Skeletal muscle satellite cell (primary cell): Measurements from ENCODE around the gene KRTAP5-3.
"Not testable (repeated sequence)": the region's sequence is repeated elsewhere in the genome, so short reads cannot be mapped to it uniquely, and the experiment has no call there.

ENCODE experiments used
- H3K27me3 ChIP-seq: 2 replicates; pipeline ENCODE4 v1.7.0; 2013; ENCODE audit warnings: low read length; ENCODE audit not compliant: control insufficient read depth, insufficient read depth
- H3K36me3 ChIP-seq: 2 replicates; pipeline ENCODE4 v1.7.0; 2013; ENCODE audit warnings: mild to moderate bottlenecking, control low read depth, low read length; ENCODE audit not compliant: insufficient read depth
- H3K4me1 ChIP-seq: 2 replicates; pipeline ENCODE4 v1.7.0; 2013; ENCODE audit warnings: low read length; ENCODE audit not compliant: control insufficient read depth, insufficient read depth
- H3K4me2 ChIP-seq: 2 replicates; pipeline ENCODE4 v1.7.0; 2013; ENCODE audit warnings: mild to moderate bottlenecking, low read length
- H3K4me3 ChIP-seq: 2 replicates; pipeline ENCODE4 v1.7.0; 2013; ENCODE audit warnings: low read length
- H3K9ac ChIP-seq: 2 replicates; pipeline ENCODE4 v1.7.0; 2013; ENCODE audit warnings: mild to moderate bottlenecking, low read depth, low read length, moderate library complexity
- H3K9me3 ChIP-seq: replicated peaks from 2 replicates; pipeline ENCODE4 v1.7.0; 2013; ENCODE audit warnings: mild to moderate bottlenecking, control low read depth, low read length

KRTAP5-3 gene

DNA sequence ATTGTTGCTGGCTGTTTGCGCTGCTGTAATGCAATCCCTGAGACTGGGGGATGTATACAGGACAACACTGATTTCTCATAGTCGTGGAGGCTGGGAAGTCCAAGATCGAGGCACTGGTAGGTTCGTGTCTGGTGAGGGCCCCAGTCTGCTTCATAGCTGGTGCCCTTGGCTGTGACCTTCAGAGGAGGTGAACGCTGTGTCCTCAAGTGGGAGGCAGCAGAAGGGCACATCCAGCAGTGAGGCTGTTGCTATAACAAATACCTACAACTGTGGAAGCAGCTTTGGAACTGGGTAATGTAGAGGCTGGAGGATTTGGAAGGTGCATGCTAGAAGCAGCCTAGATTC, 42.6 kb upstream of the KRTAP5-3 start:
- Histone ChIP-seq H3K36me3 (no peaks in the 10 kb centered on the region), H3K4me3 (no peak overlapping the region), H3K9me3 (no peaks in the 10 kb centered on the region), H3K4me2 (no peak overlapping the region), H3K4me1 (no peaks in the 10 kb centered on the region), H3K9ac (no peak overlapping the region), H3K27me3 (peaks cover 30% of the 10 kb centered on the region)

DNA sequence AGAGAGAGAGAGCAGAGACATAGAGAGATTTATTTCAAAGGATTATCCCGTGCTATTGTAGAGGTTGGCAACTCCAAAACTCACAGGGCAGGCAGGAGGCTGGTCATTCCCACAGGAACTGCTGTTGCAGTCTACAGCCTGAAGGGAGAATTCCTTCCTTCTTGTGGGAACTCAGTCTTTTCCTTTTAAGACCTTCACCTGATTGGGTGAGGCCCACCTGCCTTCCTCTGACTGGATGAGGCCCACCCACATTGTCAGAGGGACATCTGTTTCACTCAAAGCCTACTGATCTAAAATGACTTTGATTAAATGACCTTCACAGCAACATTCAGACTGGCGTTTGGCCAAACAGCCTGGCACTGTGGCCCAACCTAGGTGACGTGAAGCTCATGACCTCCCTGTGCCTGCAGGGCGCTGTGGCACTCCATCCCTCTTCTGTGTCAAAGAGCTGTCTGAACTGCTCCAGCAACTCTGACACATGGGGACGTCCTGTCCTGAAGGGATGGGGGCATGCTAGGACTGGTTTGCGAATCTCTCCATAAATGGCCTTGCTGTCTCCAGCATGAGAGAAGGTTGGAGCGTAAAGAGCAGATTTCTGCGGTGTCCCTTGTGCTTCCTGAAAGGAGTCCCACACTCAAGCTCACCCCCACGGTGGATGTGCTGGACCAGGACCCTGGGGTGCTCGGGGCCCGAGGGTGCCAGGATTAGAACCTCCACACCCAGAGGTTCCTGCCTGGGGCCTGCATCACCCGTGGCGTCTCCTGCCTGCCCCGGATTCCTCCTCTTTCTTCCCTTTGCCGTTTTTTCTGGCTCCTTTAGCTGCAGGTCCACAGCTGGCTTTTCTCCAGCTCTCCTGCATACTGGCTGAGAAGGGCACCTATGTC, 42.0 kb upstream of the KRTAP5-3 start:
- Histone ChIP-seq H3K4me3 (no peak overlapping the region), H3K4me2 (no peak overlapping the region), H3K9ac (no peak overlapping the region), H3K36me3 (no peaks in the 10 kb centered on the region), H3K27me3 (peaks cover 28% of the 10 kb centered on the region), H3K9me3 (no peaks in the 10 kb centered on the region), H3K4me1 (no peaks in the 10 kb centered on the region)

DNA sequence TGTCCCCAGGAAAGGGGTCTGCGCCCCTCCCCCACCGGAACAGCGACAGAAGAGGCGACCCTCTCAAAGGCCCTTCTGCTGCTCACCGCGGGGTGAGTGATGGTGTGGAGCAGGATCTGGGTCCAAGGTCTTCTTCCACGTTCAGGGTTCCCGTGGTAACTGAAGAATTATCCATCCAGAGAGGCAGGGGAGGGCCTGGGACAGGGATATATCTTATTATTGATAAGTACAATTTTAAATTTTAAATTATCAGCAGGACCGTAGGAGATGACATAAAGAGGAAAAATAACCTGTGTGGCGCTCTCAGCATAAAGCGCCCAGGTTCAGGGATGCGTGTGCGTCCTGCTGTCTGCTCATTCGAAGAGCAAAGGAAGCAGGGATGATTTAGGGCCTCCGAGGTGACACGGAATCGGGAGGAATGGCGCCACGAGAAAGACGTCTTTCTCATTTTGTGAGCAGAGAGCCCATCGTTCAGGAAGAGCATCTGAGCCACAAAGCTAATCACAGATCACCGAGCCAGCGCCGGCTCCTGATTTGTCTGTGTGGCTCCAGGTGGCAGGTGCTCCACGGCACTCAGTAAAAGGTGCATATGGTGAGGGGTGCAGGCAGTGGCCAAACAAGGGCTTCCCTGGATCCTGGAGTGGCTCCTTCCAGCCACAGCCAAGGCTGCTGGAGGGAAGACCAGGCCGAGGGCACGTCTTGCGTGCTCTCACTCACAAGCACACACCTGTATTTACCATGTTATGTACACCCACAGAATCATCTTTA, 40.6 kb upstream of the KRTAP5-3 start:
- H3K9ac ChIP-seq, result no peak overlapping the region
- H3K27me3 ChIP-seq, result peaks cover 21% of the 10 kb centered on the region
- H3K4me1 ChIP-seq, result no peaks in the 10 kb centered on the region
- no peaks in the 10 kb centered on the region for H3K36me3 ChIP-seq
- H3K9me3 ChIP-seq, result no peaks in the 10 kb centered on the region
- H3K4me3 ChIP-seq, result no peak overlapping the region
- H3K4me2 ChIP-seq, result no peak overlapping the region

DNA sequence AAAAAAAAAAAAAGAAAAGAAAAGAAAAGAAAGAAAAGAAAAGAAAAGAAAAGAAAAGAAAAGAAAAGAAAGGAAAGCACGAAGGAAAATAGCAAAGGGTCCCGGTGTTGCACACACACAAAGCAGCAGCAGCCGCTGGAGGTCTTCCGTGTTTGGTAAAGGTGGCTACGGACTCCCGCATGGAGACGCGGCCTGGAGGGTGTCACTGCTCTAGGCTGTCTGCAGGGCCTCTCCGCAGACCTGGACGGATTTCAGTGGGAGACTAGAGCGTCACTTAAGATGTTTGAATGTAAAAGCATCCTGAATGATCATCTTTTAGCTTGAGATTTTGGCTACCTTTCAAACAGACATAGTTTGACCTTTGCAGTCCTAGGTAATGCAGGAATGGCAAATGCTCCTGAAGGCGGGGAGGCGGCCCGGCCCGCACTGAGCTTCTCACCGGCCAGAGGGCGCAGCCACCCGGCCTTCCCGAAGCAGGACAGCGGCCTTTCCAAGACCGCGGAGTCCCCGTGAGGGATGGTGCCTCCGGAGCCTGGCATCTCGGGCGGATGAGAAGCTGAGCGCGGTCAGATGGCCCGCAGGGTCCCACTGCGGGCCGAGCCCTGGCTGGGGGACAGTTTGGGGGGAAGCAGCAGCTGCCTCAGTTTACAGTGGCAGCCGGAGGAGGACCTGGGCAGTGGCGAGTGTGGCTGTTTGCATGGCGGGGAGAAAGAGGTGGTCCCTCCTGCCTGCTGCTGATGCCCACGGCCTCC, 39.8 kb upstream of the KRTAP5-3 start:
- no peaks in the 10 kb centered on the region for H3K4me1 ChIP-seq
- no peak overlapping the region for H3K4me3 ChIP-seq
- peaks cover 16% of the 10 kb centered on the region for H3K27me3 ChIP-seq
- H3K4me2 ChIP-seq, result no peak overlapping the region
- no peaks in the 10 kb centered on the region for H3K36me3 ChIP-seq
- no peaks in the 10 kb centered on the region for H3K9me3 ChIP-seq
- no peak overlapping the region for H3K9ac ChIP-seq

- H3K36me3 ChIP-seq, H3K4me1 ChIP-seq, H3K4me2 ChIP-seq, H3K9ac ChIP-seq, H3K9me3 ChIP-seq, H3K4me3 ChIP-seq: not testable (repeated sequence)
- peaks cover 16% of the 10 kb centered on the region for H3K27me3 ChIP-seq
These were observed 38.3 kb upstream of the KRTAP5-3 start for GRCh38 chr11:1646540-1646939.

DNA sequence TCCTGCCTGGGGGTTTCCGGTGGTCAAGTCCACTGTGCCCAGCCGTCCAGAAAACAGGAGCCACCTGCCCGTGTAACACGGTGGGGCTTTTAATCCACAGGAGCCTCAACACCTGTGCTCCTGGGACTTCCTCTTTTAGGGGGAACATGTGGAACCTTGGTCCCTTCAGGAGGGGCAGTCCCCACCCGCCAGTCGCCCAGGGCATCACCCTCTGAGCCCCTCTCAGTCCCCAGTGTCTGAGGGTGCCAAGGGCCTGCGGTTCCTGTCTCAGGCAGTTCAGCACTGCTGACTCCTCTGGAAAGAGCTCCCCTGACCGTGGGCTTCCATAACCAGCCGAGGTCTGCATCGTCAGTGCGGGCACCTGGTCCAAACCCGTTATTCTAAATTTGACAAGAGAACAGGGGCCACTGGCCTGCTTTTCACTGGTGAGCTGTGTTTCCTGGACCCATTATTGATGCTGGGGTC, 37.1 kb upstream of the KRTAP5-3 start:
- H3K4me3 ChIP-seq, result no peak overlapping the region
- H3K4me1 ChIP-seq, result no peaks in the 10 kb centered on the region
- H3K4me2 ChIP-seq, result no peak overlapping the region
- no peaks in the 10 kb centered on the region for H3K9me3 ChIP-seq
- H3K27me3 ChIP-seq, result peaks cover 15% of the 10 kb centered on the region
- H3K36me3 ChIP-seq, result no peaks in the 10 kb centered on the region
- no peak overlapping the region for H3K9ac ChIP-seq

DNA sequence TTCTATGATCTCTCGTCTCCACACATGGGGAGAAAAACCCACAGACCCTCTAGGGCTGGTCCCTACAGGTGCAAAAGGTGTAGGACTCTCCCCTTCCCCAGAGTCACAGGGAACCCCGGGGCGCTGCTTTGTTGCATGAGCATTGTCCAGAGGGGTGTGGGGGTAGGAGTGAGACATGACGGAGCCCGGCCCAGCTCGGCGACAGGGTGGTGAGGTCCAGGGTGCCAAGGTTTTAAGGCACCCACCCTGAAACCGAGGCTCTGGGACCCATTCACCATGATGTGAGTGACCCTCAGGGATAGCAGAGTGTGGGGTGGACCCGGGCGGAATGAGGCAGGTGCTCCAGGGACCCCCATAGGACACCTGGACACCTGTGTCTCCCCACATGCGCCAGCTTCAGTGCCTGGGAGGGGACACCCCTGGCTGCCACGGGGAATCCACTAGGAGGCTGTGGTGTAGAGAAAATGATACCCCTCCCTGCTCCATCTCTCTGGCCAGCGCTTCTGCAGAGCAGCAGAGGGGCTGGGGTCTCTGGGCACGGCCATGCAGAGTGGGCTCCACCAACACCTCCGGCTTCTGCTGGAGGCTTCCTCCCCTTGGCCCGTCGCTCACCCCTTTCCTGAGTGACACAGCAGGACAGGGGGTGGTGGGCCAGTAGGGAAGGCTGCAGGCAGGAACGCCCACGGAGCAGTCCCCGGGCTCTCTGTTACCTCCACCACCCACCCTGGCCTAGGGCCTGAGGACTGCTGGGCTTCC, 36.5 kb upstream of the KRTAP5-3 start:
- H3K36me3 ChIP-seq, result no peaks in the 10 kb centered on the region
- H3K4me1 ChIP-seq, result no peaks in the 10 kb centered on the region
- H3K27me3 ChIP-seq, result peaks cover 20% of the 10 kb centered on the region
- no peak overlapping the region for H3K9ac ChIP-seq
- no peak overlapping the region for H3K4me2 ChIP-seq
- H3K4me3 ChIP-seq, result no peak overlapping the region
- H3K9me3 ChIP-seq, result no peaks in the 10 kb centered on the region

GRCh38 chr11:1643146-1643690, 35.0 kb upstream of the KRTAP5-3 start:
- Histone ChIP-seq H3K4me2 (no peak overlapping the region), H3K9ac (no peak overlapping the region), H3K27me3 (peaks cover 36% of the 10 kb centered on the region), H3K36me3 (no peaks in the 10 kb centered on the region), H3K9me3 (no peaks in the 10 kb centered on the region), H3K4me1 (no peaks in the 10 kb centered on the region), H3K4me3 (no peak overlapping the region)

GRCh38 chr11:1642288-1643145, 34.3 kb upstream of the KRTAP5-3 start:
- Histone ChIP-seq H3K9ac (no peak overlapping the region), H3K4me2 (no peak overlapping the region), H3K27me3 (peaks cover 39% of the 10 kb centered on the region), H3K4me1 (no peaks in the 10 kb centered on the region), H3K4me3 (no peak overlapping the region), H3K9me3 (no peaks in the 10 kb centered on the region), H3K36me3 (no peaks in the 10 kb centered on the region)

- H3K4me3 ChIP-seq, result no peak overlapping the region
- peaks cover 41% of the 10 kb centered on the region for H3K27me3 ChIP-seq
- no peak overlapping the region for H3K9ac ChIP-seq
- H3K36me3 ChIP-seq, result no peaks in the 10 kb centered on the region
- no peak overlapping the region for H3K4me2 ChIP-seq
- H3K9me3 ChIP-seq, result no peaks in the 10 kb centered on the region
- H3K4me1 ChIP-seq, result no peaks in the 10 kb centered on the region
These were observed 32.8 kb upstream of the KRTAP5-3 start for GRCh38 chr11:1641096-1641495.
